ENCODE data around the gene FOXN1.
"Not testable (repeated sequence)": the region's sequence is repeated elsewhere in the genome, so short reads cannot be mapped to it uniquely, and the experiment has no call there.

Gene FOXN1

DNA sequence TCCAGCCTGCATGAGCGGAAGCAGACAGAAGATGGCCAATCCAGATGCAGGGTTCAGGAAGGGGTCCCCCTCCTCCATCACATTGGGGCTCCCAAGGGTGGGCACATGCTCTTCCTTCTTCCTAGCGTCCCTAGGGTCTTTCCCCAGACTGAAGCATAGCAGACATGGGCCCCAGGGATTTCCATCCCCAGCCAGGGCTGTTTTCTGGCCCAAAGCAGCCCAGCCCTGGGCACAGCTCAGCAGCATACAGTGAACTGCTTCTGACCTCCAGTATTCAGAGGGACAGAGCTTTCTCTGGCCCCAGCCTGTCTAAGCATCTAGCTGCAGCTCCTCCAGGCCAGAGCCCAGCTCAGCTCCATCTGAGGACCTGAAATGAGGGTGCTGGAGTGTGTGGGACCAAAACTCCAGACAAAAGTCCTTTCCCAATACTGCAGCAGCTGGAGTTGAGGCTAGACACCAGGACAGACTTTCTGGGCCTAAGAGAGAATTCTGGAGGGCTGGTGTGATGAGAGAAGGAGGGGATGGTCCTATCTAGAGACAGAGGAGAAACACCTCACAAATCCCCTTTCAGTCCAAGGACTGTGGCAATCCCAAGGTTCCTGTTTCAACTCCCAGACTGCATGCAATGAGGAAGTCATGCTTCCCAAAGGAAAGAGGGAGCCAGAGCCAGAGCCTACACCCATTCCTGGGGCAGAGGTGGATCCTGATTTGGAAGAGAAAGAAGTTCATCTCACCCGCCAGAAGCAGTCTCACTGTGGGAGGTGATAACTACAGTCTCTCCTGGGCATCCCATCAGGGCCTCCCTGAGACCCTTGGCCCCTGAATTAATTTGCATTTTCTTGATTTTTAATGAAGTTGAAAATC lies 4.5 kb upstream of the FOXN1 start:
- DNase-seq: no peak

- no peak for DNase-seq
Measured at GRCh38 chr17:28503420-28503819, 2.7 kb upstream of the FOXN1 start.

- no peak for DNase-seq
Measured at GRCh38 chr17:28506763-28507487, 777 bp downstream of the FOXN1 start.

DNA sequence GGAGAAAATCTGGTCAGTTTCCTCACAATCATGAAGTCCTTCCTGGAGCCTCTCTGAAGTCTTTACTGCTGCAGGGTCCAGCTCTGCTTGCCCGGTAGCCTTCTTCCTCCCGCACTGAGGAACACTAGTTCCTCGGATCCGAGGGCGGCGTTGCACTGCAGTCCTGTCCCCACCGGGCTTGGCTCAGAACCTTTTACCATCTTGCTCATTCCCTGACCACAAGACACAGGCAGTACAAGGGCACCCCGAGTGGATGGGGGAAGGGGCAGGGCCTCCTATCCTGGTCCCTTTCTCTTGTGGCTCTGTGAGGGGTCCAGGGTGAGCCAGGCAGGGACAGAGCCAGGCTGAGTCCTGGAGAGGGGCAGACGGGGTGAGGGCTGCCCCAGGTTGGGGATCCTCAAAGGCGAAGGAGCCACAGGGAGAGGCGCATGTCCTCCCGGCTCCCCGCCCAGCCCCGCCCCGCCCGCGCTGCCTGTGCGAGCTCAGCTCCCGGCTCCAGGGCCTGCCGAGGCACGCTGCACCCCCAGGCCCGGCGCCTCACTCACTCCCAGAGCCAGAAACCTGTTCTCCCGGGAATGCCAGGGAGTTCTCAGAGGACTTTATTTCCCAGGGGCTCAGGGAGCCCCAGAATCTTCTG lies 1.5 kb downstream of the FOXN1 start:
- no peak for DNase-seq

DNA sequence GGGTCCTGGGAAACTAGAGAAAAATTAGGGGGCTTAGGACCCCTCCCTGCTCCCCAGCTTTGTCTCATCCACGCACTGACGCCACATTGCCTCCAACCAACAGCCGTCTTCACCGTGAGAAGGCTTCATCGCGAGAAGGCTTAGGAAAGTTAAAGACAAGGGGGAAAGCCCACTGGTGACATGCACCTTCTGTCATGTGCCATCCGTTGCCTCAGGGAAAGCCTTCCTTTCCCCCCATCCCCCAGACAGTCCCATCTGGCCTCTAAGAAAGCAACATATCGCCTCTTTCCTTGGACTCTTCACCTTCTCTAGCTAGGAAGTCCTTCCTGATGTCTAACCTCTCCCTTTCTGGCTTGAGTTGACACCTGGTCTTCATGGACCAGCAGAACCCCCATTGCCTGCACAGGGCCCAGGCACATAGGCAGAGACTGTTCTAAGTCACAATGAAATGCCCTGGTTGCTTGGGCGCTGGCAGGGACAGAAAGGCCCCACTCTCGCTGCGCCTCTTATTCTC lies 2.1 kb downstream of the FOXN1 start:
- no peak for DNase-seq

DNA sequence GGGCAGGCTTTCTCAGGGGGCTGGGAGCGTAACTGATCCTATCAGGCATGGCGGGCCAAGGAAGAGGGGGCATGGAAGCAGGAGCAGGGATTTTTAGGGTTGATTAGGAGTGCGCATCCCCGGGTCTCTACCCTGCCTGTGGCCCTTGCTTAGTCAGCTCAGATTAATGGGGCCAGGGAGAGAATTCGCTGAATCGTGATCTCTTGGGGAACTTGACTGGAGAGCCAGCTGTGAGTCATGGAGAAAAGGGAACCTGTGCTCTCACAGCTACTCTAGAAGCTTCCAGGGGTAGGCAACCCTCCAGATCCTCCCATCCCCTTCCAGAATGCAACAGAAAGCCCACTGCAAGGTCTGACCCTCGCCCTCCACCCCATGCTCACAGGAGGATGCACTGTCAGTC lies 3.6 kb downstream of the FOXN1 start:
- peak; percentile 13 to 46 for DNase-seq

- no peak for DNase-seq
Measured at GRCh38 chr17:28511858-28512461, 5.8 kb downstream of the FOXN1 start.

DNA sequence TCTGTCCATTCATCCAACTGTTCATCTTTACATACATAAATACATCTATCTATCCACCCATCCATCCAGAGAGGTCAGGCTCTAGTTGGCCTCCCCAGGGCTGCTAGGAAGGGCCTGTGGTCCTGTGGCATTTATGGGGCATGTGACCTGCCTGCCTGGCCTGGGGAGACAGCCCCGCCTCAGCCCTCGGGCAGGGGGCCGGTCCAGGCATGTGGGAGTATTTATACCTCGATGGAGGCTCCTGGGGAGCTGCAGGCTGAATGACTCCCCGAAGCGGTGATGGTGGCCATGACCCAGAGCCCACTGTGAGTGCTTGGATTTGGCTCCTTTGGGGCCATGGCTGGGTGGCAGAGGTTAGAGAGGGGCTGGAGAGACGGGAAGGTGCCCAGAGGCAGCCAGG lies 7.3 kb downstream of the FOXN1 start:
- DNase-seq: no peak

DNA sequence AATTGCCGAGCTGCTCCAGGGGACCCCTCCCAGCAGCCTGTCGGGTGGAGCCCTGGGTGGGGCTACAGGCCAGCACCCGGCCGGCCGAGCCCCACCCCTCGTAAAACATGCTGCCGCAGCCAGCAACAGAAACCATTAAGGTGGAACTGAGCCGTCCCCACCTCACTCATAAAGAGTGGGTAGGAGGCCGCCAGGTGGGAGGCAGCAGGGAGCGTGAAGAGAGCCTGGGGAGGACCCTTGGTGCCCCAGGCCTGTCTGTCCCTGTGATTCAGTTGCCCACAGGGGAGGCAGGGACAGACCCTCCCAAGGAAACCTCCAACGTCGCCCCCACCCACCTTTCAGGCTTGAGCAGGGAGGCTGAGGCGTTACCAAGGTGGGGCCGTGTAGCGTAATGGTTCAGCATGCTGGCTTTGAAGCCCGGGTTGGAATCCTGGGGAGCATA lies 8.4 kb downstream of the FOXN1 start:
- no peak for DNase-seq

DNA sequence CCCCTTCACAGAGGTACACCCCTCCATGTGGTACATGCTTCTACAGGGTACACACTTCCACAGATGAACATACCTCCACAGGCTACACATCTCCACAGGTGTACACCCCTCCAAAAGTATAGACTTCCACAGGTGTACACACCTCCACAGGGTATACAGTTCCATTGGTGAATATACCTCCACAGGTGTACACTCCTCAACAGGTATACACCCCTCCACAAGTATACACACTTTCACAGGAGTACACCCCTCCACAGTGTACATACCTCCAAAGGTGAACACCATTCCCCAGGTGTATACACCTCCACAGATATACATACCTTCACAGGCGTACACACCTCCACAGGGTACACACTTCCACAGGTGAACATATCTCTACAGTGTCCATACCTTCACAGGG lies 9.4 kb downstream of the FOXN1 start:
- DNase-seq: no peak

DNA sequence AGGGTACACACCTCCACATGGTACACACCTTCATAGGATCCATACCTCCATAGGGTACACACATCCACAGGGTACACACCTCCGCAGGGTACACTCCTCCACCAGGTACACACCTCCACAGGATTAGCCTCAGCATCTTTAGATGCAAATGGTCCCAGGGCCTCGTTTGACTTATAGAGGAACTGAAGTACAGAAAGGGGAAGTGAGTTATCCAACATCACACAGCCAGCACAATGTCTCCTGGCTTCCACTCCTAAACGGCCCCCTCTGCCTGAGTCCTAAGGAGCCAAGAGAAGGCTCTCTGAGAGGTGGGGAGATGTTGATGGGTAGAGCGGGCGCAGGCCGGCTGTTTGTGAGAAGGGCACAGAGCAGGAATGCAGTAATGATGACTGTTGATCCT lies 12.0 kb downstream of the FOXN1 start:
- peak in 1 of 2 donors; percentile 27 for DNase-seq

DNA sequence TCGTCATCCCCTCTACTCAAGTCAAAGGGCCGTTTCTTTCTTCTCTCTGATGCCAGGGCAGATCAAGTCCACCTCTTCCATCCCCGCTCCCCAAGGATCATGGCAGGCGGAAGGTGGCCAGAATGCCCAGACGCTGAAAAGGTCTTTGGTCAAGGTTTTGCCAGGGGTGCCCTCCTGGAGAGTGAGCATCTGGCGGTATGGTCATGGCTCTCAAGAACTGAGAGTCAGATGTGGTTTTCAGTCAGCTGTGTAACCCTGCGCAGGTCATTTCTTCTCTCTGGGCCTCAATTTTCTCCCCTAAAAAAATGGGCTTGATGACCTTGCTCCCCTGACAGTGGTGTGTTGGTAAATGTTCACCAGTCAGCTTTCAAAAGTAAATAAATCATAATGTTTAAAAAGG lies 12.4 kb downstream of the FOXN1 start:
- DNase-seq: no peak

- peak in 1 of 2 donors; percentile 91 for DNase-seq
Measured at GRCh38 chr17:28519236-28519635, 13.1 kb downstream of the FOXN1 start.

- no peak for DNase-seq
Measured at GRCh38 chr17:28520687-28521086, 14.5 kb downstream of the FOXN1 start.

- DNase-seq: no peak
Measured at GRCh38 chr17:28521311-28522085, 15.3 kb downstream of the FOXN1 start.

- not testable (repeated sequence) for DNase-seq
Measured at GRCh38 chr17:28522281-28522680, 16.1 kb downstream of the FOXN1 start.

DNA sequence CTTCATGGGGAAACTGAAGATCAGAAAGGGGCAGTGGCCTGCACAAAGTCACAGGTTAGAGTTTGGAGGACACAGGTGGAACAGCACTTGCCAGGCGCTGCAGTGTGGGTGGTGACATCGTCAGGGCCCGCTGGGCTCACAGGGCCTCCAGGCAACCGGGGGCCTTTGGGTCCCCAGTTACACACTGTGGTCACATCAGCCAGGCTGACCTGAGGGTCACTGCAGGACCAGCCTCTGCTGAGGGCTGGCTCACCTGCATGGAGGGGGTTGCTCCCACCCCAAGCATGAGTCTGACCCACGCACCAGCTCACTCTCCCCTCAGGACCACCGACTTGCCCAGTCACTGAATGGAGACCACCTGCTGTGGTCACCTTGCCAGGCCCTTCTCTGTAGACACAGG lies 17.0 kb downstream of the FOXN1 start:
- no peak for DNase-seq

DNA sequence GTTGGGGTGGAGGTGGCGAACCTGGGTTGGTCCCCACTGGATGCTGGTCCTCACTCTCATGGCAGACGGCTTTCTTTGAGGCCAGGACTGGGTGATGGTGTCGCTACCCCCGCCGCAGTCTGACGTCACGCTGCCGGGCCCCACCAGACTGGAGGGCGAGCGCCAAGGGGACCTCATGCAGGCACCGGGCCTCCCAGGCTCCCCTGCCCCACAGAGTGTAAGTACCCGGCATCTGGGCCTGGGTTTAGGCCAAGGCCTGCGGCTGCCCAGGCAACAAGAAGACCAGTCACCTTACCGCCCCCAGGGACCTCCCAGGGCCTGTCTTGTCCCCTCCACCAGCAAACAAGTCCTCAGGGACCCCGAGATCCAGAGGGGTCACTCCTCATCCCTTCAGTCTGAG lies 17.7 kb downstream of the FOXN1 start:
- DNase-seq: no peak

DNA sequence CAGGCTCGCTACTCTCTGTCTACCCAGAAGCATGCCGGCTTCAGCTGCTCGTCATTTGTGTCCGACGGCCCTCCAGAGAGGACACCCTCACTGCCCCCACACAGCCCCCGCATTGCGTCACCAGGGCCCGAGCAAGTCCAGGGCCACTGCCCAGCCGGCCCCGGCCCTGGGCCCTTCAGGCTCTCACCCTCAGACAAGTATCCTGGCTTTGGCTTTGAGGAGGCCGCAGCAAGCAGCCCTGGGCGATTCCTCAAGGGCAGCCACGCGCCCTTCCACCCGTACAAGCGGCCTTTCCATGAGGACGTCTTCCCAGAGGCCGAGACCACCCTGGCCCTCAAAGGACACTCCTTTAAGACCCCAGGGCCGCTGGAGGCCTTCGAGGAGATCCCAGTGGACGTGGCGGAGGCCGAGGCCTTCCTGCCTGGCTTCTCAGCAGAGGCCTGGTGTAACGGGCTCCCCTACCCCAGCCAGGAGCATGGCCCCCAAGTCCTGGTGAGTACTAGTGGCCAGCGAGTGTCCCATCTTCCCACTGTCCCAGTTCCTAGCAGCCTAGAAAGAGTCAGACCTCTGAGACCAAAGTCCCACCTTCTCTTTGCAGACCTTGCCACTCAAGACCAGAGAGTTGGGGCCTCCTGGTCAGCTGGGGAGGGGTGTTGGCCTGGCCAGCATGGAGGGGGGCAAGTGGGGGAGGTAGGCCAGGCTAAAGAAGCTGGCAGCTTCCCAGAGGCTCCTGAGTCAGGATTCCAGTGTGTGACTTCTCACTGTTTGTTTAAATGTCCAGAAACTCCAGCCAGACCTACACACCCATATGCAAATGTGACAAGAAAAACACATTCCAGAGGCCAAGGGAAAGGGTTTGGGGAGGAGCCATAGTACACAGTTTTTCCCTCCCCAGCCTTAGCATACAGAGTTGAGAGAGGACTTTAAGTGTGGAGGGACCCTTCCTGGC lies 18.6 kb downstream of the FOXN1 start:
- DNase-seq: no peak

DNA sequence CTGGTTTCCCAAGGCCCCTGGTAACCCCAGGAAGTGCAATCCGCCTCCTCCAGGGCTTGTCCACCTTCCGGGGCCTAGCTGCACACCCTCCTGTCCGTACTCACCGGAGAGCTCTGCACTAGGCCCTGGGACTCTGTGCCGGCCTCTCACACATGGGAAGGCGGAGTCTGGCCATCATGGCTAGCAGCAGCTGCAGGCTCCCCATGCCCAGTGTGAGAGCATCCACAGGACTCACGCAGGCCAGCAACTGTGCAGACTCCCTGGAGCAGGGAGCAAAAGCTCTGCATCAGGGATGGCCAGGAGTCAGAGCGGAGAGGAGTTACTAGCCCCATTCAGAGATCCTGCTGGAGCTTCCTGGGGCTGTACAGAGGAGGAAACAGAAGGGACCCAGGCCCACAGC lies 20.2 kb downstream of the FOXN1 start:
- no peak for DNase-seq

DNA sequence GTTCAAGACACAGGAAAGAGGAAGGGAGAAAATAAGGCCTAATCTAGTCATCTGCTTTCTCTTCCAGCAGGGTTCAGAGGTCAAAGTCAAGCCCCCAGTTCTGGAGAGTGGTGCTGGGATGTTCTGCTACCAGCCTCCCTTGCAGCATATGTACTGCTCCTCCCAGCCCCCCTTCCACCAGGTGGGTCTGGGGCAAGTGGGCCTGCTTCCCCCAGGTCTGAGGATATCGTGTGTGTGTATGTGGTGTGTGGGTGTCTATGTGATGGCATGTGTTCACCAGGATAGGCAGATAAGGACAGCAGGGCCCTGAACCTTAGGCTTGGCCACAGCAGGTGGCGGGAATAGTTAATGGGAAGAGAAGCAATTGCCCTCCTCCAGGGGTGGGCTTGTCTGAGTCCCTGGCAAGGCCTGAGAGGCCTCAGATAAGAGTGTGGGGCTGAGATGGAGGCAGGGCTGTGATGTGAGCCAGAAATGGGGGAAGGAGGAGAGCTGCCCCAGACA lies 21.1 kb downstream of the FOXN1 start:
- no peak for DNase-seq

Data from bone marrow (tissue), 2 donors.